Hepatic stellate cell (primary cell): Measurements from ENCODE around the gene ZCCHC9.

ENCODE experiments used
- DNase-seq: peaks from one replicate; pipeline ENCODE4 v3.0.0; 2011; ENCODE audit warnings: low spot score

The ZCCHC9 gene

GRCh38 chr5:81355291-81356251 lies 54.2 kb downstream of the ZCCHC9 start:
- no peak for DNase-seq

GRCh38 chr5:81359108-81359507 lies 57.7 kb downstream of the ZCCHC9 start:
- DNase-seq, result no peak

- DNase-seq, result no peak
Measured at GRCh38 chr5:81359881-81360280, 58.5 kb downstream of the ZCCHC9 start.

GRCh38 chr5:81360640-81361039 lies 59.3 kb downstream of the ZCCHC9 start:
- no peak for DNase-seq

GRCh38 chr5:81361600-81361999 lies 60.2 kb downstream of the ZCCHC9 start:
- DNase-seq, result no peak
